Heart right ventricle (tissue), 16 donors: ENCODE measurements around the gene ERCC2. TPM values are rescaled to one million over a fixed set of nuclear protein-coding genes. Genes with fewer than 3 reads are reported as not detected.
"Not testable (repeated sequence)": the region's sequence is repeated elsewhere in the genome, so short reads cannot be mapped to it uniquely, and the experiment has no call there.

Source experiments
- ATAC-seq, 8 donors: fragments of 200-7000 bp; cut with Tn5 transposase; one replicate each; pipeline ENCODE4 v1.9.1; 2020; ENCODE audit warnings: mild to moderate bottlenecking in 8 of 8, moderate library complexity in 8 of 8, moderate number of reproducible peaks in 1 of 8
- DNase-seq, 2 donors: peaks; one replicate each; pipeline ENCODE4 v3.0.0-alpha.2; 2020
- H3K27ac ChIP-seq, 10 donors: fragments of 200-600 bp; sonication (generic) in 2 of 10; one replicate each; pipeline versions ENCODE4 v1.5.0 to v1.8.0; 2020 to 2022; ENCODE audit warnings: mild to moderate bottlenecking in 3 of 10
- H3K27me3 ChIP-seq, 7 donors: fragments of 200-600 bp; one replicate each; pipeline ENCODE4 v1.8.0; 2021 to 2022; ENCODE audit warnings: mild to moderate bottlenecking in 2 of 7
- H3K36me3 ChIP-seq, 9 donors: fragments of 200-600 bp; sonication (generic) in 1 of 9; one replicate each; pipeline versions ENCODE4 v1.5.0 to v1.8.0; 2020 to 2022; ENCODE audit warnings: mild to moderate bottlenecking in 2 of 9
- H3K4me1 ChIP-seq, 9 donors: fragments of 200-600 bp; sonication (generic) in 1 of 9; one replicate each; pipeline versions ENCODE4 v1.5.0 to v1.8.0; 2020 to 2022; ENCODE audit warnings: mild to moderate bottlenecking in 4 of 9
- H3K4me3 ChIP-seq, 10 donors: fragments of 200-600 bp; sonication (generic) in 2 of 10; one replicate each; pipeline versions ENCODE4 v1.5.0 to v1.8.0; 2020 to 2022; ENCODE audit warnings: mild to moderate bottlenecking in 7 of 10, moderate library complexity in 2 of 10
- H3K9me3 ChIP-seq, 11 donors: fragments of 200-600 bp in 10 of 11; sonication (generic) in 2 of 11; one replicate each; pipeline versions ENCODE4 v1.5.0 to v1.8.0; 2013 to 2022; ENCODE audit warnings: mild to moderate bottlenecking in 2 of 11, control low read depth in 1 of 11, moderate library complexity in 1 of 11
- WGBS, 2 donors: extraction: QIAGEN DNeasy Blood & Tissue Kit; methylation state at CpG; one replicate each; pipeline ENCODE4 v1.1.7; 2013; ENCODE audit warnings: inconsistent platforms in 1 of 2; 5-methylcytosine and 5-hydroxymethylcytosine counted together
- intact Hi-C, 10 donors: fragments of 100-400 bp; cut with DNase I; formaldehyde crosslinking; loops; one replicate each; pipeline versions ENCODE4 v1.11.1 to v1.14.2; 2022
- polyA plus RNA-seq, 2 donors: library from polyadenylated mRNA; stranded (reverse); fragments of 200-250 nt; gene quantifications; one replicate each; pipeline ENCODE4 v1.2.3, GENCODE V29; 2013
- total RNA-seq, 10 donors: library from RNA; stranded (reverse); fragmentation: NEBNext Ultra II Directional in 3 of 10; extraction: Animal tissue kit (Norgen Biotek cat#: 25700) in 3 of 10; gene quantifications; one replicate each; pipeline versions ENCODE4 v1.2.1 to v1.2.4, GENCODE V29; 2021 to 2023
- TF ChIP-seq, protein P1 (sequence below), 9 donors: fragments of 200-600 bp; sonication (generic) in 2 of 9; IDR thresholded peaks; one replicate each; pipeline versions ENCODE4 v1.5.0 to v1.8.0; 2021 to 2022; ENCODE audit warnings: antibody characterized with exemption in 9 of 9, mild to moderate bottlenecking in 5 of 9, moderate library complexity in 1 of 9
- donor health status: Arrhythmogenic right ventricular cardiomyopathy.
- donor health status: ischemic (EF 13 %, LVEDD 7.1; RV severe dilation, severe dysfunction).
- donor health status: healthy with polysubstance abuse.
- donor health status: DM: no; HTN: yes; CAD: no.
- donor health status: DM: no; HTN: no; CAD: no.
- donor health status: ischemic (EF 25% LVEDD 6.9; RV normal size, moderate dysfunction).
- donor health status: ischemic (EF 25% LVEDD 5.7; RV mildly dilated, moderate dysfunction).
- donor health status: healthy.
- donor health status: DM: yes; HTN: yes; CAD: no.
- donor health status: Ischemic cardiomyopathy.
- donor health status: ischemic (EF 35%, LVEDD 5.7; RV mildly dilated, moderate dysfunction).
- donor health status: nonischemic (EF 11% LVEDD 7.7; RV severe dilation, severe dysfunction).
- donor health status: DM: yes; HTN: yes; CAD: no.
- donor health status: PGD.
- donor health status: ischemic (EF 29% LVEDD 5.4; RV normal size, mild dysfunction).
- donor health status: nonischemic (EF 23%, LVEDD 6.1; RV moderate dilation, normal function).

ERCC2 gene
- total and polyA plus RNA-seq, 12 donors: 6.5 to 15.2 (median 13.7) TPM

DNA sequence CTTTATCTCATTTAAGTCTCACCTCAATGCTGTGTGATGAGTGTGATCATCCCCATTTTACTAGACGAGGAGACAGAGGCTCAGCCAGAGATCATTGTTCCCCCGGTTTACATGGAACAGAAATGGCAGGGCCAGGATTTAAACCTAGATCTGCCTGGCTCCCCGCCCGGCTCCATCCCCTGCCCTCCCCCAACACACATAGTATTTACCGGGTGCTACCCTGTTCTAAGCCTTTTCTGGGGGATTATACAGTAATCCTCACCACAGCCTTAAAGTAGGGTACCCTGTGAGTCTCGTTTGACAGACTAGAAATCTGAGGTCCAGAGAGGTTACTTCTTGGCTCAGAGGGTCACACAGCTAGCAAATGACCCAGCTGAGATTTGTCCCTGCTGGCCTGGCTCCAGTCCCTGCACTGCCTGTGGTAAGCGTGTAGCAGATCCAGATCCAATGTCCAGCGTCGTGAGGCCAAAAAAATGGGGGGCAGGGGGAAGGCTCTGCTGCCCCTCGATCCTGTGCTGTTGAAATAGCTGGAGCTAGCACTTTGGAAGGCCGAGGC lies 33.6 kb downstream of the ERCC2 start:
- ATAC-seq (no peak), DNase-seq (no peak)
- Histone ChIP-seq H3K27ac (no peak overlapping the region), H3K4me1 (peaks cover 0 to 10% (median 5%) of the 10 kb centered on the region in 9 donors), H3K9me3 (no peaks in the 10 kb centered on the region), H3K27me3 (peaks cover 6 to 29% (median 24%) of the 10 kb centered on the region in 7 donors), H3K36me3 (no peaks in the 10 kb centered on the region), H3K4me3 (no peak overlapping the region)
- TF ChIP-seq, protein P1, sequence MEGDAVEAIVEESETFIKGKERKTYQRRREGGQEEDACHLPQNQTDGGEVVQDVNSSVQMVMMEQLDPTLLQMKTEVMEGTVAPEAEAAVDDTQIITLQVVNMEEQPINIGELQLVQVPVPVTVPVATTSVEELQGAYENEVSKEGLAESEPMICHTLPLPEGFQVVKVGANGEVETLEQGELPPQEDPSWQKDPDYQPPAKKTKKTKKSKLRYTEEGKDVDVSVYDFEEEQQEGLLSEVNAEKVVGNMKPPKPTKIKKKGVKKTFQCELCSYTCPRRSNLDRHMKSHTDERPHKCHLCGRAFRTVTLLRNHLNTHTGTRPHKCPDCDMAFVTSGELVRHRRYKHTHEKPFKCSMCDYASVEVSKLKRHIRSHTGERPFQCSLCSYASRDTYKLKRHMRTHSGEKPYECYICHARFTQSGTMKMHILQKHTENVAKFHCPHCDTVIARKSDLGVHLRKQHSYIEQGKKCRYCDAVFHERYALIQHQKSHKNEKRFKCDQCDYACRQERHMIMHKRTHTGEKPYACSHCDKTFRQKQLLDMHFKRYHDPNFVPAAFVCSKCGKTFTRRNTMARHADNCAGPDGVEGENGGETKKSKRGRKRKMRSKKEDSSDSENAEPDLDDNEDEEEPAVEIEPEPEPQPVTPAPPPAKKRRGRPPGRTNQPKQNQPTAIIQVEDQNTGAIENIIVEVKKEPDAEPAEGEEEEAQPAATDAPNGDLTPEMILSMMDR (IDR thresholded peaks at IDR 0.05): no peak
- intact Hi-C loops: loop anchor here in 5 of 10 donors (5.0 to 10.0 kb wide), 6 partner anchors 79 to 434 kb away; partner anchors contain the start of genes MARK4 (in 2 of the 5) and APOE (in 1 of the 5)
- WGBS, 2 donors: 62 to 66% methylated on average over 11 of the region's 11 CpGs

DNA sequence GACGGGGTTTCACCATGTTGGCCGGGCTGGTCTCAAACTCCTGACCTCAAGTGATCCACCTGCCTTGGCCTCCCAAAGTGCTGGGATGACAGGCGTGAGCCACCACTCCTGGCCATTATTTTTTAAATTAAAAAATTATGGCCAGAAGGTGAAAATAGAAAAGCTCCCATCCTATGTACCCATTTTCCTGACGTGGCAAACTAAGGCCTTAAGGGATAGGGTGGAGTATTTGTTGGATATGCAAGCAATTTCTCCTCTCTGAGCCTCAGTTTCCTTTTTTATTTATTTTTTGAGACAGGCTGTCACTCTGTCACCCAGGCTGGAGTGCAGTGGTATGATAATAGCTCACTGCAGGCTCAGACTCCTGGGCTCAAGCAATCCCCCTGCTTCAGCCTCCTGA lies 35.5 kb downstream of the ERCC2 start:
- not testable (repeated sequence) for H3K4me3 ChIP-seq, H3K27ac ChIP-seq, H3K4me1 ChIP-seq, H3K9me3 ChIP-seq, H3K36me3 ChIP-seq, ATAC-seq, DNase-seq
- H3K27me3 ChIP-seq: peaks cover 0 to 16% (median 13%) of the 10 kb centered on the region in 7 donors
- WGBS, 2 donors: 88 to 94% methylated on average over 4 of the region's 4 CpGs
- intact Hi-C loops: loop anchor here in 5 of 10 donors (5.0 to 10.0 kb wide), 6 partner anchors 78 to 433 kb away; partner anchors contain the start of genes MARK4 (in 2 of the 5) and APOE (in 1 of the 5)

DNA sequence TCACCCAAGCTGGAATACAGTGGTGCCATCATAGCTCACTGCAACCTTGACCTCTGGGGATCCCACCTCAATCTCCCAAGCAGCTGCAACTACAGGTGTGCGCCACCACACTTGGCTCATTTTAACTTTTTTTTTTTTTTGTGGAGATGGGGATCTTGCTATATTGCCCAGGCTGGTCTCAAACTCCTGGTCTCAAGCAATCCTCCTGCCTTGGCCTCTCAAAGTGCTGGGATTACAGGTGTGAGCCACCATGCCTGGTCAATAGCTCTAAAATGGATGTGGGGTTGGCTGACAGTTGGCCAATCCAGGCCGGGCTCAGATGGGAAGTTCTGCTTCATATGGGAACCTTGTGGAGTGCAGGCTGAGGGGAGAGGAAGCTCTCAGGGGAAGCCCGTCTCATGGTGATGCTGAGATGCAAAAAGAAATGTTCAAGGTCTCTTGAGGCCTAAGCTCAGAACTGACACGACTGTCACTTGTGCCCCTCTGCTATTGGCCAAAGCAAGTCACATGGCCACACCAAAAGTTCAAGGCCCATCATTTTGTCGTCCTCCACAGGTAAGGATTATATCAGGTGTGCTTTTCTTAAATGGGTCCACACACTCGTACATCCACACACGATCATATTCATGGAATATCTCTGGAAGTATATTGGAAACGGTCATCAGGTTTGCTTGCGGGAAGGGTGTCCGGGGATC lies 36.6 kb downstream of the ERCC2 start:
- no peaks in the 10 kb centered on the region for H3K36me3 ChIP-seq
- H3K27me3 ChIP-seq: peaks cover 0 to 6% (median 1%) of the 10 kb centered on the region in 7 donors
- TF ChIP-seq, protein P1 (IDR thresholded peaks at IDR 0.05): no peak
- H3K4me1 ChIP-seq: peaks cover 0 to 4% (median 0%) of the 10 kb centered on the region in 9 donors
- H3K4me3 ChIP-seq: no peak overlapping the region
- no peak overlapping the region for H3K27ac ChIP-seq
- intact Hi-C loops: loop anchor here in 3 of 10 donors (10.0 kb wide), 3 partner anchors 79 to 429 kb away; partner anchors contain the start of genes MARK4 (in 2 of the 3) and APOE (in 1 of the 3)
- H3K9me3 ChIP-seq: no peaks in the 10 kb centered on the region
- DNase-seq: no peak
- ATAC-seq: no peak
- 82 to 84% methylated on average over 10 of the region's 10 CpGs for WGBS, 2 donors

DNA sequence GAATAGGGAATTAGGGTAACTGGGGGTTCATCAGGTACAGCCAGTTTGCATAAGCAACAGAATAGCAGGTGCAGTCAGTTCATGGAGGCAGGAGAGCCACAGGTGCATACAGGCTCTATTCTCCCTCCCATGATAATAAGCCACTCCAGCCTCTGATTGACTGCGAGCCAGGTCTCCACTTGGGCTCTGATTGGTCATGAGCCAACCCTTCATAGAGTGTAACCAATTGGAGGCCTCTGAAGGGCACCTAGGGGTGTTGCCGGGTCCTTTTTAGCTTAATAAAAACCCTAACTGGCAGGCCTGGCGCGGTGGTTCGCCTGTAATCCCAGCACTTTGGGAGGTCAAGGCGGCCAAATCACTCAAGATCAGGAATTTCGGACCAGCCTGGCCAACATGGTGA lies 39.0 kb downstream of the ERCC2 start:
- H3K4me3 ChIP-seq: no peak overlapping the region
- intact Hi-C loops: loop anchor here in 3 of 10 donors (10.0 kb wide), 3 partner anchors 77 to 427 kb away; partner anchors contain the start of genes MARK4 (in 2 of the 3) and APOE (in 1 of the 3)
- no peak overlapping the region for H3K27ac ChIP-seq
- no peaks in the 10 kb centered on the region for H3K36me3 ChIP-seq
- ATAC-seq: no peak
- no peak for DNase-seq
- 86 to 91% methylated on average over 7 of the region's 7 CpGs for WGBS, 2 donors
- TF ChIP-seq, protein P1 (IDR thresholded peaks at IDR 0.05): no peak
- no peaks in the 10 kb centered on the region for H3K27me3 ChIP-seq
- no peaks in the 10 kb centered on the region for H3K9me3 ChIP-seq
- peaks cover 0 to 1% (median 0%) of the 10 kb centered on the region in 9 donors for H3K4me1 ChIP-seq
